Upper lobe of left lung (tissue), 4 donors: ENCODE results near the gene ADARB1.
"Not testable (repeated sequence)": the region's sequence is repeated elsewhere in the genome, so short reads cannot be mapped to it uniquely, and the experiment has no call there.

Experiments
- EP300 ChIP-seq, 4 donors: sonication (generic); formaldehyde crosslinking; IDR thresholded peaks; one replicate each; pipeline ENCODE4 v1.5.1; 2017; ENCODE audit warnings: antibody characterized with exemption in 4 of 4, control low read depth in 2 of 4
- POLR2A ChIP-seq, 4 donors: fragments of 450-650 bp; IDR thresholded peaks; one replicate each; pipeline ENCODE4 v1.5.1; 2016 to 2017; ENCODE audit warnings: antibody characterized with exemption in 4 of 4, mild to moderate bottlenecking in 2 of 4
- POLR2AphosphoS5 ChIP-seq, 2 donors: sonication (generic); formaldehyde crosslinking; IDR thresholded peaks; one replicate each; pipeline ENCODE4 v1.5.1; 2017; ENCODE audit warnings: antibody characterized with exemption in 2 of 2
- TF ChIP-seq, protein P1 (sequence below), 6 experiments: fragments of 450-650 bp in 4 of 6; fragments of 200-600 bp in 2 of 6; sonication (generic) in 2 of 6; IDR thresholded peaks; one replicate each; pipeline ENCODE4 v1.5.1; 2016 to 2019; ENCODE audit warnings: antibody characterized with exemption in 6 of 6

DNA sequence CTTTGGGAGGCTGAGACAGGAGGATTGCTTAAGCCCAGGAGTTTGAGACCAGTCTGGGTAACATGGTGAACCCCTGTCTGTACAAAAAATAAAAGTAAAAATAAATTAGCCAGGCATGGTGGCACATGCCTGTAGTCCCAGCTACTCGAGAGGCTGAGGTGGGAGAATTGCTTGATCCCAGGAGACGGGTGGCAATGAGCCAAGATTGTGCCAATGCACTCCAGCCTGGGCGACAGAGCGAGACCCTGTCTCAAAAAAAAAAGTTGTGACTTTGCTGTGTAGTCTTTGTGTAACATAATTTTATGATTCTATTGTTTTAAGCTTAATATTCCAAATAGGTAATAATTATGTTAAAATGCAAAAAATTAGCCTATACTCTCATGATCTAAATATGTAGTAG is 66.6 kb downstream of the ADARB1 start:
- TF ChIP-seq, protein P1, sequence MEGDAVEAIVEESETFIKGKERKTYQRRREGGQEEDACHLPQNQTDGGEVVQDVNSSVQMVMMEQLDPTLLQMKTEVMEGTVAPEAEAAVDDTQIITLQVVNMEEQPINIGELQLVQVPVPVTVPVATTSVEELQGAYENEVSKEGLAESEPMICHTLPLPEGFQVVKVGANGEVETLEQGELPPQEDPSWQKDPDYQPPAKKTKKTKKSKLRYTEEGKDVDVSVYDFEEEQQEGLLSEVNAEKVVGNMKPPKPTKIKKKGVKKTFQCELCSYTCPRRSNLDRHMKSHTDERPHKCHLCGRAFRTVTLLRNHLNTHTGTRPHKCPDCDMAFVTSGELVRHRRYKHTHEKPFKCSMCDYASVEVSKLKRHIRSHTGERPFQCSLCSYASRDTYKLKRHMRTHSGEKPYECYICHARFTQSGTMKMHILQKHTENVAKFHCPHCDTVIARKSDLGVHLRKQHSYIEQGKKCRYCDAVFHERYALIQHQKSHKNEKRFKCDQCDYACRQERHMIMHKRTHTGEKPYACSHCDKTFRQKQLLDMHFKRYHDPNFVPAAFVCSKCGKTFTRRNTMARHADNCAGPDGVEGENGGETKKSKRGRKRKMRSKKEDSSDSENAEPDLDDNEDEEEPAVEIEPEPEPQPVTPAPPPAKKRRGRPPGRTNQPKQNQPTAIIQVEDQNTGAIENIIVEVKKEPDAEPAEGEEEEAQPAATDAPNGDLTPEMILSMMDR (IDR thresholded peaks at IDR 0.05): not testable (repeated sequence)
- TF ChIP-seq POLR2A, EP300, POLR2AphosphoS5 (IDR thresholded peaks at IDR 0.05): not testable (repeated sequence)
